ENCODE results near the gene HEG1.

HEG1 gene

GRCh38 chr3:125010393-125010792 lies 45.4 kb downstream of the HEG1 start:
- no peak for DNase-seq (ENCODE audit: extremely low read depth, low read depth)
- TF ChIP-seq, protein P1, sequence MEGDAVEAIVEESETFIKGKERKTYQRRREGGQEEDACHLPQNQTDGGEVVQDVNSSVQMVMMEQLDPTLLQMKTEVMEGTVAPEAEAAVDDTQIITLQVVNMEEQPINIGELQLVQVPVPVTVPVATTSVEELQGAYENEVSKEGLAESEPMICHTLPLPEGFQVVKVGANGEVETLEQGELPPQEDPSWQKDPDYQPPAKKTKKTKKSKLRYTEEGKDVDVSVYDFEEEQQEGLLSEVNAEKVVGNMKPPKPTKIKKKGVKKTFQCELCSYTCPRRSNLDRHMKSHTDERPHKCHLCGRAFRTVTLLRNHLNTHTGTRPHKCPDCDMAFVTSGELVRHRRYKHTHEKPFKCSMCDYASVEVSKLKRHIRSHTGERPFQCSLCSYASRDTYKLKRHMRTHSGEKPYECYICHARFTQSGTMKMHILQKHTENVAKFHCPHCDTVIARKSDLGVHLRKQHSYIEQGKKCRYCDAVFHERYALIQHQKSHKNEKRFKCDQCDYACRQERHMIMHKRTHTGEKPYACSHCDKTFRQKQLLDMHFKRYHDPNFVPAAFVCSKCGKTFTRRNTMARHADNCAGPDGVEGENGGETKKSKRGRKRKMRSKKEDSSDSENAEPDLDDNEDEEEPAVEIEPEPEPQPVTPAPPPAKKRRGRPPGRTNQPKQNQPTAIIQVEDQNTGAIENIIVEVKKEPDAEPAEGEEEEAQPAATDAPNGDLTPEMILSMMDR (IDR thresholded peaks at IDR 0.05; ENCODE audit: low read depth, low read length): no peak

DNA sequence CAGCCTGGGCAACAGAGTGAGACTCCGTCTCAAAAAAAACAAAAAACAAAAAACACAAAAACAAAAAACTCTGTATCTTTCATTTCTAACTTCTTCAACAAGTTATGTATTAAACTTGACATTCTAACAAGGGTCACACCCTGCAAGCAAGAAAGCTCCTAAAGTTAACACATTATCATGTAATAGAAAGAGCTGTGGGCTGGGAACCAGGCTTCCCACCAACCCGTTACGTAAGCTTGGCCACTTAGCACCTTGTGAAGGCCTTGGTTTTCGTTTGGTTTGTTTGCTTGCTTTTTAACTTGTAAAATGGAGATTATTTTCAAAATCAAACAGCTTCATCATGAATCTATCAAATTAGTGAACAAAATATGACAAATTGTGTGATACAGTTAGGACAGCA lies 47.0 kb downstream of the HEG1 start:
- no peak for DNase-seq (ENCODE audit: extremely low read depth, low read depth)
- TF ChIP-seq, protein P1 (IDR thresholded peaks at IDR 0.05; ENCODE audit: low read depth, low read length): no peak

DNA sequence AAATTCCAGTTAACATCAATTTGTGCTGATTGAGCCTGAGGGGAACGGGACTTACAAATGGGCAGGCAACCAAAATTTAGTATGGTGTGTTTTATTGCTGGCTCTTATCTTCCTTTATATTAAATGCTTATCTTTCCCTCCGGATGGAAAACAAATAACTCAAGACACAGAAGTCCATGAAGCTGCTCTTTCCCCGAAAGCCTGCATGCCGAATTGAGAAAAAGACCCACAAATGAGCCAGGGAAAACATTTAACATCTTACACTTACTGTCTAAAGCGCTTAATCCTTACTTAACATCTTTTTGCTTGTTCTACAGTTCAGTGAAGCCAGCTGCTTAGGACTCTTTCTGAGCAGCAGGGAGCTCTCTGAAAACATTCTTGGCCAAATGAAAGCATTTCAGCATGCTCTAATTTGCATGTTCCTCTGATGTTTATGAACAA lies 49.5 kb downstream of the HEG1 start:
- TF ChIP-seq, protein P1 (IDR thresholded peaks at IDR 0.05; ENCODE audit: low read depth, low read length): no peak
- DNase-seq (ENCODE audit: extremely low read depth, low read depth): no peak

GRCh38 chr3:125005676-125006075 lies 50.1 kb downstream of the HEG1 start:
- TF ChIP-seq, protein P1 (IDR thresholded peaks at IDR 0.05; ENCODE audit: low read depth, low read length): no peak
- DNase-seq (ENCODE audit: extremely low read depth, low read depth): no peak

DNA sequence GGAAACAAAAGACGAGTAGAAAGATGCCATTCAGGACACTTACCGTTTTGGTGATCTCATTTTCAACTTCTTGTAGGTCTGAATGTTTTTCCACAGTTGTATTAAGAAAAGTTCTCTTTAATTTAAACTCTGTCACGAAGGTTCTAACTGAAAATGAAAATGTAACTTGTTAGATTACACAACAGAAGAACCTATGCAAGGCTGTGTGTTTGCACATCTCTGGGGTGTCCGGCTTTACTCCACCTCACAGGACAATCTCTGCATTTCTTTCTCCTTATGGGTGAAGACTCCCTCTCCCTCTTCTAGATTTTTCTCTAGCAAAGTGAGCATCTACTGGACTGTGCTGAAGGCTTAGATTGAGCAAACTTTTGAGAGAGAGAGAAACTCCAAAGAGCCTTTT lies 50.6 kb downstream of the HEG1 start:
- TF ChIP-seq, protein P1 (IDR thresholded peaks at IDR 0.05; ENCODE audit: low read depth, low read length): no peak
- no peak for DNase-seq (ENCODE audit: extremely low read depth, low read depth)

DNA sequence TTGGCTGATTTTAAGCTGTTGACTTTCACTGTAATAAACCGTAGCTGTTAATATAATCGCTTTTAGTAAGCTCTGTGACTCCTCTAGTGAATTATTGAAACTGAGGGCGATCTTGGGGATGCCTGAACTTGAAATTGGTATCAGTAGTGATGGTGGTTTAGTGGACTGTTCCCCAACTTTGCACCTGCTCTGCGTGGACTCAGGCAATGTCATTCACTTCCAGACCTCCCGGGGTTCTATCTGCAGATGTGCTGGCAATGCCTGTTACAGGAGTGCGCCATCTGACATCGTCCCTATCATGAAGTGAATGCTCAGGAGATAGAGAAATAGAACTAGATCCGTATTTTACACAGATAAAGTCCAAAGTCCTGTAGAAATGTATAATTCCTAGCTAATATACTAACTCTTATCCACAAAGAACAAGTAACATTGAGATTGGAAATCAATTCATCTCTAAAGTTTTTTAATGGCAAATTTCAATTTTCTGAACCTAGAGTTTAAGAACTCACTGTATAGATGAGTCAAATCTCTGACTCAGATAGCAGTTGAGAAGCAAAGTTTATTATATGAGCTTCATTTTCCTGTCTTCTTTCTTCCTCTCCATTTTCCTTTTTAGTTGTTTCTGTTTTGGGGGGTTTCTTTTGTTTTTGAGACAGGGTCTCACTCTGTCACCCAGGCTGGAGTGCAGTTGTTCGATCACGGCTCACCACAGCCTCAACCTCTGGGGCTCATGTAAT lies 51.8 kb downstream of the HEG1 start:
- TF ChIP-seq, protein P1 (IDR thresholded peaks at IDR 0.05; ENCODE audit: low read depth, low read length): no peak
- no peak for DNase-seq (ENCODE audit: extremely low read depth, low read depth)

DNA sequence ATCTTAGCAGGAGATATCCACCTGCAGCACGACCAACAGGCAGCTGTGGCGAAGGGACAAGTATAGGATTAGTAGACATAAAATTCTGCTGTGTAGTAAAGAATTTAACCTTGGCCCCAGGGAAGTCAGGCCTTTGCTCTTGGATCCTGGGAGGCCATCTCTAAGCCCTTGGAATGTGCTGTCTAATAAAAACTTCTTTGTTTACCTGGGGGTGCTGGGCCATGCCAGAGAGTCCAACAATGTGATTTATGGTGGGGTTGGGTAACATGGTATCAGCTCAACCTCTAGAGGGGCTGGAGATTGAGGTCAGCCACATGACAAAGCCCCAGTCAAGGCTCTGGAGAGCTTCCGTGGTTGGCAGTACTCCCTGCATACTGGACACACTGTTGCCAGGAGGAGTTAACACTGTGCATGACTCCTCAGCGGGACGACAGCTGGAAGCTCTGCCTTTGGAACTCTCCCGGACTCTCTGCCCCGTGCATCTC lies 52.4 kb downstream of the HEG1 start:
- DNase-seq (ENCODE audit: extremely low read depth, low read depth): no peak

More for the DNA sequence above, 52.4 kb downstream of the HEG1 start:
- TF ChIP-seq, protein P1 (IDR thresholded peaks at IDR 0.05; ENCODE audit: low read depth, low read length): no peak
